NCI-H1417 (cell line): Measurements from ENCODE around the gene HP.
"Not testable (repeated sequence)": the region's sequence is repeated elsewhere in the genome, so short reads cannot be mapped to it uniquely, and the experiment has no call there.

Source experiments
- DNase-seq, 3 experiments: peaks; one replicate each; lab custom pipeline; 2025; lab: John Stamatoyannopoulos, UW

Gene HP, protein sequence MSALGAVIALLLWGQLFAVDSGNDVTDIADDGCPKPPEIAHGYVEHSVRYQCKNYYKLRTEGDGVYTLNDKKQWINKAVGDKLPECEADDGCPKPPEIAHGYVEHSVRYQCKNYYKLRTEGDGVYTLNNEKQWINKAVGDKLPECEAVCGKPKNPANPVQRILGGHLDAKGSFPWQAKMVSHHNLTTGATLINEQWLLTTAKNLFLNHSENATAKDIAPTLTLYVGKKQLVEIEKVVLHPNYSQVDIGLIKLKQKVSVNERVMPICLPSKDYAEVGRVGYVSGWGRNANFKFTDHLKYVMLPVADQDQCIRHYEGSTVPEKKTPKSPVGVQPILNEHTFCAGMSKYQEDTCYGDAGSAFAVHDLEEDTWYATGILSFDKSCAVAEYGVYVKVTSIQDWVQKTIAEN

DNA sequence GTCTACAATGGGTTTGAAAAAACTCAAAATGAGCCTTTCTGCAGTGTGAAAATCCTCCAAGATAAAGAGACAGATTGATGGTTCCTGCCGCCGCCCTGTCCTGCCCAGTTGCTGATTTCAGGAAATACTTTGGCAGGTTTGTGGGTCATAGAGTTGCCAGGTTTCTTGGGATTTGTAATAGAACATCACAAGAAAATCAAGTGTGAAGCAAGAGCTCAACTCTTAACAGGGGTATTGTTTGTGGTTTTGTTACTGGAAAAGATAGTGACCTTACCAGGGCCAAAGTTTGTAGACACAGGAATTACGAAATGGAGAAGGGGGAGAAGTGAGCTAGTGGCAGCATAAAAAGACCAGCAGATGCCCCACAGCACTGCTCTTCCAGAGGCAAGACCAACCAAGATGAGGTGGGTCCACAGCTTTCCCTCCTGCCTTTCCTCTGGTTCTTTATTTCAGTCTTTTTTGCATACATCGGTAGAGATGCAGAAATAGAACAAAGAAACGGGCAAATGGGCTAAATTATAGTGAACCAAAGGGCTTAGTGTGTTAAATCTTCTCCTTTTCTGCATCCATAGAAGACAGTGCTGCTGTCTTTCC, at the start of gene HP:
Gene HP (plus strand): TSS at position 252 of the 594 bp plus-strand sequence. CDS start 148 bp downstream, at position 400.
- not testable (repeated sequence) for DNase-seq

DNA sequence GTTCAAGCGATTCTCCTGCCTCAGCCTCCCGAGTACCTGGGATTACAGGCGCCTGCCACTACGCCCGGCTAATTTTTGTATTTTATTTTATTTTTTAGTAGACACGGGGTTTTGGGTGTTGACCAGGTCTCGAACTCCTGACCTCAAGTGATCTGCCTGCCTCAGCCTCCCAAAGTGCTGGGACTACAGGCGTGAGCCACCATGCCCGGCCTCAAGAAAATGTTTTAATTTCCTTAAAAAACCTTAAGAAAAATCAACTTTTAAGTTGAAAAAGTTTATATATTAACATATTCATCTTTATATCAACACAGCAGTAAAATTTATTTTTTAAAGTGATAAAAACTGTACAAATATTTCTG, 46.3 kb upstream of the HP start:
- not testable (repeated sequence) for DNase-seq

DNA sequence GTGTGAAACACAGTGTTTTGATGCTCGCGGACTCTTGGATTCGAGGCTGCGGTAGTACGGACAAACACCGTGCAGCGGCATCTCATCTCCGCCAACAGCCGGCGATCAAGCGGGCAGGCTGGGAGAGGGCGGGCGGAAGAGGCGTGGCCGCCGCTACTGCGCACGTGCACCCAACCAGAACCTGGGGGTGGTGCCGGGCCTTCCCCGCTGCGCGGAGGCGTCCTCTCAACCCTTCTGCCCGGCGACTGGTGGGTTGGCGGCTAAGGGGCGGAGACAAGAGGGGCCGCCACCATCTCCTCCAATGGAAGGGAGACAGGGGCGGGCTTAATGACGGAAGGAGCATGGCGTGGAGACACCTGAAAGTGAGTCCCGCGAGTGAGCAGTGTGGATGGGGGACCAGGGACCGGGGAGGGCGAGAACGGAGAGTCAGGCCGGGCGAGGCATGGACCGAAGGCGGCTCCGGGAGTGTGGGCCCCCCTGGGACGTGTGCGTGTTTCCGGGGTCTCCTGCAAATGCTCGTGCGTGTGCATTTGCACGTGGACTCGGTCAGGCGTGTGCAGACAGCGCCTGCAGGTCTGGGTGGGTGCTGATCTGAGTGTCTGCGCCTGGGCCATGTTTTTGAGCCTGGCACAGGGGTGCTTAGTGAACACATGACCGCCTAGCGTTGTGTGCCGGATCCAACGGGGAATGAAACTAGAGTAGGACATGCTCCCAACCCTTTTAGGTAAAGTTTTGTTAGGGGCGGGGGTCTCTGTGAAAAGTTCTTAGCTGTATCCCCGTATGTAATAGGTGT, 45.7 kb upstream of the HP start, which contains the start of gene DHODH:
Gene DHODH (plus strand): TSS at position 321 of the 793 bp plus-strand sequence. CDS start 21 bp downstream, at position 342.
- DNase-seq = peak; percentile 89 to 99 (median 95)

DNA sequence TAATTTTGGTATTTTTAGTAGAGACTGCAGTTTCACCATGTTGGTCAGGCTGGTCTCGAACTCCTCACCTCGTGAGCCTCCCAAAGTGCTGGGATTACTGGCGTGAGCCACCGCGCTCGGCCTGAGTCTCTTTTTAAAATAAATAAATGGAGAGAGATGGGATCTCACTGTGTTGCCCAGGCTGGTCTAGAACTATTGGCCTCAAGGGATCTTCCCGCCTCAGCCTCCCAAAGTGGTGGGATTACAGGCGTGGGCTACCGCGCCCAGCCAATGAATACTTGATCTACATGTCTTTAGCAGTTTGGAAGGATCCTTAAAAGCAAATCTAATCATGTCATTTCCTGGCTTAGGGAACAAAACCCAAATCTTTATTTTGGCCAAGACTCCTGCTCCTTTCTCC, 44.5 kb upstream of the HP start:
- no peak for DNase-seq

DNA sequence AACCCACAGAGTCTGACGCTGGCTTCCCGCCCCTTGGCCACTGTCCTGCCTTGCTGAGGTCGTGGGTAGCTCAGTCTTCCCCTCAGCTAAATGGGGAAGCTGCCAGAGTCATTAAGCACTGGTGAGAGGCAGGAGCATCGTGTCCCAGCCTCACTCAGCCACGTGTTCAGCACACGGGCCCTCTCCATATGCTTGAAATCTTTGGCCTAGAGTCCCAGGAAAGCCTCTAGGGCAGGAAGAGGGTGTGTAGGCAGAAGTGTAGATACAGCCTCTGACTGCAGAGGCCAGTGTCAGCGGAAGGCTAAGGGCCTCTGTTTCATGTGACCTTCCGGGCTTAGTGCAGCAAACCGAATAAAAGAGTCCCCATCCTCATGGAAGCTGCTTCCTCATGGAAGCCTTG, 41.7 kb upstream of the HP start:
- no peak for DNase-seq

DNA sequence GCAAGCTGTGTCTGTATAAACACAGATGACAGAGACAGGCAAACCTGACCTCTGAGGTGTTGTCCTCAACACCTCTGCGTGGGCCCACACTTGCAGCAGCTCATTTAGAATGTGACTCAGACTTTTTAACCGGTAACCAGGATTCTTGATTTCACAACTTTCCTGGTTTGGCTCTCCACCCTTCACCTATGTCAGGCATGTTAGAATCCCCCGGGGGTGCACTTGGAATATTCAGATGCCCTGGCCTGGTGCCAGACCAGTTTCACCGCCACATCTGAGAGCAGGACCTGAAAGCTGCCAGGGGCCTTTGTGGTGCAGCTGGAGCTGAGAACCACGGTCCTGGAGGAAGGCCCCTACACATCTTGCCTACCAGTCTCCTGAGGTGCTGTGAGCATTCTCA, 40.9 kb upstream of the HP start:
- DNase-seq = peak in 1 of 3 experiments; percentile 3

DNA sequence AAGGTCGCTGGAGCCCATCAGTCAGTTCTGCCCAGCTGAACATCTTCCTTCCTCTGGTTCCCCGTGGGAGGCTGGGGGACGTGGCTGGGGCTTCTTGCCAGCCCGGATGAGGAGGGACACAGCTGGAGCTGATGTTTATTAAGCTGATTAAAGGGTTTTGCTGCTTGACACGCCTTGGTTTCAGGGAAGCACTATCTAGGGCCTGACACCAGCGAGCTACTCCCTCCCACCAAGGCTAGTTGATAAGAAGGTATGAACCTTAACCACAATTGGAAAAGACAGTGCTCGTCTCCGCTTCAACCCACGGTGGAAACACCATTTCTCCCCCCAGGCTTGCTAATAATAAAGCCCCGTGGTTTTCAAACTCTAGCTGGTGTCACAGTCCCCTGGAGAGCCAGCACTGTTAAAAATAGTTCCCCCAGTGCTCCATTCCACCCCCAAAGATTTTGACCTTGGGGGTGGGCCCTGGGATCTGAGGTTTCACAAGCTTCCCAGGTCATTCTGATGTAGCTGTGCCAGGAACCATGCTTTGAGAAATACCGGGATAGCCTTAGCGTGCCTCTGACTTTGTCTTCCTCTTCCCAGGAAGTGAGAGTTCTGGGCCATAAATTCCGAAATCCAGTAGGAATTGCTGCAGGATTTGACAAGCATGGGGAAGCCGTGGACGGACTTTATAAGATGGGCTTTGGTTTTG, 40.3 kb upstream of the HP start:
- DNase-seq = no peak

DNA sequence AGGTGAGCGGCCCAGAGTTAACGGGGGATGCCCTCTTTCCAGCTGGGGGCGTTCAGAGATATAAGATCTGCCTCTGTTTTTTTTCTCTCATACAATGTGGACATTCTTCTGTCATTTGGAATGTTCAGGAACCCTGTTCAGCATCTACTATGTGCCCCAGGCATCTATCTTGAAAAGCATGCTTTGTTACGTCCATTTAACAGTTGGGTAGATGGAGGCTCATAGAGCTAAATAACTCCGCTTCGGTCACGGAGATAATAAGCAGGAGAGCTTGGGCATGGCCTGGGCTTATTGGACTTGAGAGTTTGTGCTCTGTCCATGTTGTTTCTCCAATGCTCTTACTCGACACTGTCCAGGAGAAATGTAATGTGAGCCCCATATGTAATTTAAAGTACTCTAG, 39.6 kb upstream of the HP start:
- no peak for DNase-seq

DNA sequence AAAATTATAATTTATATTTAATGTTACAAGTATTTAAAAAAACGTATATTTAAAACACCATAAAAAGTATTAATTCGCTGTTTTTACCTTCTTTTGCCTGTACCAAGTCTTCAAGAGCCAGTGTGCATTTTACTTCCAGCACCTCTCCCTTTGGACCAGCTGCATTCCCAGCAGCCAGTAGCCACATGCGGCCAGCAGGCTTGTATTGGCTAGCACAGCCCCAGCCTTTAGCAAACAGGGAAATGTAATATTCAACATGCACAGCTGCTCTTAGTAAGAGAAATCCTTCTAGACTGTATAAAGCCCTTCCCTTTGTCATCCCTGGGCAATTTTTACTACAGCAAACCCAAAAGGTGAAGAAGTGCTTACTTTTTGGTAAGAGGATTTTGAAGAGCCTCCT, 39.2 kb upstream of the HP start:
- DNase-seq = no peak

DNA sequence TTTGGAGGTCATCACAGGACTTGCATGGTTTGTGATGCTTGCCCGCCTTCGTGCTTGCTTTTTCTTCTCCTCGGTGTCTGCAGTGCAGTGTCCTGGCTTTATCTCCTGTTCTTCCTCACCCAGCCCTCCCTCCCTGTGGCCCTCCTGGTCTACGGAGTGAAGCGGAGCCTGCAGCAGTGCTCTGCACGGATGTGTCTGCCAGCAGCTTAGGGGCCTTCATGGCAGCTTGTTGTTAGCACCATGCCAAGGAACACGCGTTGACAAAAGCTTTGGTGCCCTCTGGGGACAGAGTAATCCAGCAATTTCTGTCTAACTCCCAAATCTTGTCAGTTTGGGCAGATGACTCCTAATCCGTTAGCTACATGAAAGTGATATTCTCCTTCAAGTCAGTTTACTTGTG, 35.8 kb upstream of the HP start:
- no peak for DNase-seq

DNA sequence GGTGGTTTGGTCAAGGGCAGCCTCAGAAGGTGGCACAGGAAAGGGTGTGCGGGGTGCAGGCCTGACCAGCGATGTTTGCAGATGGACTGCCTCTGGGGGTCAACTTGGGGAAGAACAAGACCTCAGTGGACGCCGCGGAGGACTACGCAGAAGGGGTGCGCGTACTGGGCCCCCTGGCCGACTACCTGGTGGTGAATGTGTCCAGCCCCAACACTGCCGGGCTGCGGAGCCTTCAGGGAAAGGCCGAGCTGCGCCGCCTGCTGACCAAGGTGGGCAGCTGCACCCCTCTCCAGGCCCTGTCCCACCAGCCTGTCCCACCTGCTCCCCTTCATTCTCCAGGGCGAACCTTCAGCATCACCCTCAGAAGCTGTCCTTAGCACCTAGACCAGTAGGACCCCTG, 33.3 kb upstream of the HP start:
- no peak for DNase-seq

DNA sequence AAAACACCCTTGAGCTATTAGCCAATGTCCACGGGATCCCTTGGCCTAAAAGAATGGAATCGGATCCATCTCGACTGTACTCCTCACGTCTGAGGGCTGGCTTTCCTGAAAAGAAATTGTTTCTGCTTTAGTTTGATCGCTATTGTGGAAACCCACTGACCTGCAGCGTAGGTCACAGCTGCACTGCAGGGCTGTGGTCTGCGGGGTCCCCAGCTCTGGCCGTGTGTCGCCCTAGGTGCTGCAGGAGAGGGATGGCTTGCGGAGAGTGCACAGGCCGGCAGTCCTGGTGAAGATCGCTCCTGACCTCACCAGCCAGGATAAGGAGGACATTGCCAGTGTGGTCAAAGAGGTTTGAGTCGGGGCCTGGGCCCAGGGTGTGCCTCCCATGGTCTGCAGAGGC, 32.2 kb upstream of the HP start:
- DNase-seq = no peak

DNA sequence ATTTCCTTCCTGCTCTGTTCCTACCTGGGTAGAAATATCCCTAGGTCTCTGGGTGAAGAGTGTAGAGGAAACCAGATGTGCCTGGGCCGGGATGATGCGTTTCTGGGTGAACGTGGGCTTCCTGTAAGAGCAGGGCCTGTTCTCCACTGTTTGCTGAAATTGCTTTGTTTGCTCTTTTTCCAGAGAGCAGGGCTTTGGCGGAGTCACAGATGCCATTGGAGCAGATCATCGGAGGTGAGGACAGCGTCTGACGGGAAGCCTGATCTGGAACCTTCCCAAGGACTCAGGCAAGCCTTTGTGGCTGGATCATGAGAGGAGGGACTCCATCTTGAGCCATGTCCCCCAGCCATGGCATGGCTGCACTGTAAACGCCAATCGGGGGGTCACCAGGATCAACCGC, 30.3 kb upstream of the HP start:
- DNase-seq = no peak

DNA sequence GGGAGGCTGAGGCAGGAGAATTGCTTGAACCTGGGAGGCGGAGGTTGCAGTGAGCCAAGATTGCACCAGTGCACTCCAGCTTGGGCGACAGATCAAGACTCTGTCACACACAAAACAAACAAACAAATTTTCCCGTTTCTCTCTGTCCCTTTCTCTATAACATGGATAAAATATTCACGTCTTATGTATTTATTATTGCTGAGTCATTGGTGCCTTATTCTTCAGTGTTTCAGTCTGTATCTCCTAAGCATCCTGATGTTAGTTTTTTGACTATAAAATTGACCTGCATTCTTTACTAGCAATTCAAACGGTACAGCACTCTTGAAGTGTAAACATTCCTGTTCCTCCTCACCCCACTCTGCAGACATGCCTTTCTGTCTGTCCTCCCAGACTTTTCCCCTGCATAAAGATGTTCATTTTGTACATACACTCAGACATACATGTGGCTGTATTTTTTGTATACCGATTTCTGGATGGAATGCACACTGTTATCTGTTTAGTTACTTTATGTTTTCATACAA, 29.4 kb upstream of the HP start:
- no peak for DNase-seq

DNA sequence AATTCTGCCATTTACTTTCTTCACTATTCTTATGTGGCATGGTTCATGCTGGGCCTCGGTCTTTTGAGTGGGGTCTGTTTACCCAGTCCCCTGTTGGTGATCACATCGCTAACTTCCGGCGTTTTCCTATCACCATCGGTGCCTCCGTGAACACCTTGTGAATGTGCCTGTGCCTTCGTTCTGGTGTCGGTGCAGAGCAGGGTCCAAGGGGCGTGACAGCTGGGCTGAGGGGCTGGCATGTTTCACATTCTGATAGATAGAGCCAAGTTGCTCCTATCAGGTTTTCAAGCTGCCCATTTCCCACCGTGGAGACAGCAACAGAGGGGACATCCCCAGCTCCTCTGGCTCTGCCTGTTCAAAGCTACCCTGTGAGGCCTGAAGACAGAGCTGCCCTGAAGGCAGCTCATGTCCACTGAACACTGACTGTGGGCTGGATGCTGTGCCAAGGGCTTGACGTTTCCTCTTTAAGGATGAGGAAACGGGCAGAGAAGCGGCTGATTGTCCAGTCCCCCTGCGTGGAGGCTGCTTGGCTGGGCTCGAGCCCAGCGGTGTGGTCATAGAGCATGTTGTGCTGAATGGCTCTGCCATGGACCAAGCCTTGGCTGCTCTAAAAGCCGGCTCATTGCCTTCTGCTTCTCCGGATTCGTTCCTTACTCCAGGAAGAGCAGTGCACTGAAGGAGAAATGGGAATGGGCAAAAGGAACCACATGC, 28.7 kb upstream of the HP start:
- DNase-seq = no peak

DNA sequence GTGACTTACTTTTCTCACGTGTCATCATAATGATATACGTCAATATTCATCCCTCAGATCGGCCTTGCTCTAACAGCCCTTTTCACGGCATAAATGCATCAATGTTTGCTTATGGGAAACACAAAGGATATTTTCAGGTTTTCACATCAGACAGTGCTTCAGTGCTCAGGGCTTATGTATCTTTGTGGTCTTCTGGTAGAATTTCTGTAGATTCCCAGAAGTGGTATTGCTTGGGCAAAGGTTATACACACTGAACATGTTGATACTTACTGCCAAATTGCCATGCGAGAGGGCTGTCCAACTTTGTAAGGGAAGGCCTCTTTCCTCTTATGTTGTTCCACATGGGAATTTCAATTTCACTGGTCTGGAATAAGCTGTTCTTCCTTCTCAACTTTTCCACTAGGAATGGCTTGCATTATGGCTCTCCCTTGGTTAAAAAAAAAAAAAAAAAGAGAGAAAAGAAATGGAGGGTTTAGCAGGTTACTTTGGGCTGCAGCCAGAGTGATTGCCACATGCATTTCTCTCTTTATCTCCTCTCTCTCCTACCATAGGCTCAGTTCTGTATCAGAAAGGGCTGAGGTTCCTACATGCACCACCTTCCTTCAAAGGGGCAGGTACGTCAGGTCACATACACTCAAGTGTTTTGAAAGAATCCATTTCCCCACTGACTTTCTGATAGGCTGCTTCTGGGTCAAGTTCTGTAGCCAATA, 26.5 kb upstream of the HP start:
- DNase-seq = no peak

DNA sequence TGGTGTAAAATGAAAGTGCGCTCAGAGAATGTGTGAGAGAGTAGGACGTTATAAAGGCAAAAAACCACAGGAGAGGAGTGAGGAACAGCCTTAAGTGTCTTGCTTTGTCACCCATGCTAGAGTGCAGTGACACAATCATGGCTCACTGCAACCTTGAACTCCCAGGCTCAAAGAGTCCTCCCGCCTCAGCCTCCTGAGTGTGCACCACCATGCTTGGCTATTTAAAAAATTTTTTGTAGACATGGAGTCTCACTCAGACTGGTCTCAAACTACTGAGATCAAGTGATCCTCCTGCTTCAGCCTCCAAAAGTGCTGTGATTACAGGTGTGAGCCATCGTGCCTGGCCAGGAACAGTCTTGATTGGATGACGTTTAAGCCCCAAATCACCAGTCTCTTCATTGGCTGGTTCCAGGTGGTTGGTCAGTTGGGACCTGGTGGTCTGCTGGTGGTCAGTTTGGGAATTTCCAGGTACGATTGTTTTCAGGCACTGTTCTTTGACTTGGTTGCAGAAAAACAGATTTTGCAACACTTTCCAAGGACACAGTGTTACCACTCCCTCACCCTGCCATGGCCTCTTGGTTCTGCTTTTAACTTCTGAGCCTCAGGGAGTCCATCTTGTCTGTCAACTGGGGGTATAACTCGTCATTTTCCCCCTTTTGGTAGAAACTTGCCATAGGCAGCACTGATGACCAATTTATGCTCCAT, 24.6 kb upstream of the HP start:
- DNase-seq = no peak

DNA sequence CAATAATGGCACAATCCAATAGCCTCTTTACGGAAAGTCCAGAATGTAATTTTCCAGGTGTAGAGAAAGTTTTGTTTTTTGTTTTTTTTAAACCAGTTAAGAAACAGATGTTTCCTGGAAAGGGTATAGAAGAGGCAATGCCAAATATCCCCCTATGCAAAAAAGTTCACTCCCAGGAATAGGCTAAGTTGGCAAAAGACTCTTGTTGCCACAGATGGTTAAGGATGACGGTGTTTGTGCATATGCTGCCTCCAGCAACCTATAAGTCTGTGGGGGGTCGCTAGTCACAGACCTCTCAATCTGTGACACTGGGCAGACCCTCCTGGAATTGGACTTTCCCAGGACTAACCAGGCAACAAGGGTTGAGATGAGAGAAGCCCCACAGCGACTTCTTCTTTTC, 20.9 kb upstream of the HP start:
- no peak for DNase-seq

DNA sequence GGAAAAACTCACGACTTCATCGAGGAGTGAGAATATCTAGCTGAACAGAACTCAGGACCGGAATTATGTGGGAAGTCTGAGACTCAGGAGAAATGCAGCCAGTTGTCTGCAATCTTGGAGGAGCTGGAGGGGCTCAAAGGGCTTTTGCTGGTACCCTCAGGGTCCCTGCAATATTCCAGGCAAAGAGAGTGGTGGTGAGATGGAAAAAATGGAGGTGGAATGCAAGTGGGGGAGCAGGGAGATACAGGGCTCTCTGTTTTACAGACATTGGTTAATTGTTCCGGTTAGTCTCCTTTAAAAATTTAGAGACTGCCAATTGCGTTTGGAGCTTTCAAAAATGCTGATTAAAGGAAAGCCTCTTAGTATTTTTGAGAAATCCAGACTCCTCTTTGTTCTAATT, 18.2 kb upstream of the HP start:
- no peak for DNase-seq

DNA sequence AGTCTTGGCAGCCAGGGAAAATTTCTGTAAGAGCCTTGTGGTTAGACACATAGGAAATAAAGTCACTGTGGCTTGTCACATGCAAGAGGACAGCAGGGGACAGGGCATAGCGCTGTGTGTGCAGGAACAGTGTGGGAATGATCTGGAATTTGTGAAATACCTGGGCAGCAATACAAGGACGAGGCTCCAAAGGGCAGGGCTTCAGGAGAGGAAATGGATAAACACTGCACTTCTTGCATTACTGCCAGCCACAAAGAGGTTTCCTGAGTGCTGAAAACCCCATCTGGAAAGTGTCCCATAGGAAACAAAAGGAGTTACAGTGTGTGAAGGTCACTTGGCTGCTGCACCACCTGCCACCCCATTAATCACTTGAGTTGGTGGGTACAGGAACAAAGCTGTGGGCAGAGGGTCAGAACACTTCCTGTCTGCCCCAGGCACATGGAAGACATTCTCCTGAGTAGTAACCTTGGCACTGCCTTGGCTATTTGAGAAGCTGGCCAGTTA, 12.1 kb upstream of the HP start:
- no peak for DNase-seq
